GM19025 (cell line): ENCODE results near the gene GNLY.

Source experiments
- ATAC-seq: cut with Tn5 transposase; IDR thresholded peaks from one replicate; pipeline ENCODE4 v1.9.1; 2021; ENCODE audit warnings: mild to moderate bottlenecking, low read depth, moderate library complexity; ENCODE audit not compliant: unreplicated experiment

Gene GNLY

GRCh38 chr2:85741211-85741832, 47.2 kb downstream of the GNLY start:
- no peak for ATAC-seq

- no peak for ATAC-seq
Observed at GRCh38 chr2:85741833-85742455, 47.8 kb downstream of the GNLY start.

- no peak for ATAC-seq
Observed at GRCh38 chr2:85743304-85743978, 49.3 kb downstream of the GNLY start.

- no peak for ATAC-seq
Observed at GRCh38 chr2:85744055-85744454, 49.9 kb downstream of the GNLY start.

- no peak for ATAC-seq
Observed at GRCh38 chr2:85744741-85745601, 50.8 kb downstream of the GNLY start.

- no peak for ATAC-seq
Observed at GRCh38 chr2:85745619-85746018, 51.5 kb downstream of the GNLY start.

- ATAC-seq: no peak
Observed at GRCh38 chr2:85746321-85747004, 52.3 kb downstream of the GNLY start.

GRCh38 chr2:85747441-85747840, 53.3 kb downstream of the GNLY start:
- no peak for ATAC-seq

GRCh38 chr2:85748039-85748734, 54.0 kb downstream of the GNLY start:
- peak; percentile 62 for ATAC-seq
